Activated CD8-positive, alpha-beta memory T cell treated with anti-CD3 and anti-CD28 coated beads, Interleukin-2, amount 10 ng/mL, durations not matched to agents 7 days and 5 days (primary cell): ENCODE measurements around the gene VTCN1. TPM values are rescaled to one million over a fixed set of nuclear protein-coding genes. Genes with fewer than 3 reads are reported as not detected.
A peak's percentile ranks its signal among the peaks of the same experiment; 100 is the strongest.
"Not testable (repeated sequence)": the region's sequence is repeated elsewhere in the genome, so short reads cannot be mapped to it uniquely, and the experiment has no call there.

Source experiments
- ATAC-seq: fragments of 150-1000 bp; cut with Tn5 transposase; one replicate; pipeline ENCODE4 v1.10.0; 2021; ENCODE audit warnings: moderate library complexity
- CTCF ChIA-PET: fragments of 350-600 bp; sonication (Branson Sonifier 250); formaldehyde crosslinking; loops from one replicate; lab custom pipeline; 2021; ENCODE audit warnings: antibody characterized with exemption; lab: Charles Lee
- DNase-seq: peaks from one replicate; pipeline ENCODE4 v3.0.0-alpha.2; 2020
- H3K27ac Mint-ChIP-seq: one replicate; pipeline ENCODE4 v1.8.0; 2021; ENCODE audit warnings: mild to moderate bottlenecking, mixed read lengths
- H3K27me3 Mint-ChIP-seq: one replicate; pipeline ENCODE4 v1.8.0; 2021; ENCODE audit warnings: mixed read lengths
- H3K36me3 Mint-ChIP-seq: one replicate; pipeline ENCODE4 v1.8.0; 2021; ENCODE audit warnings: mild to moderate bottlenecking, mixed read lengths
- H3K4me1 Mint-ChIP-seq: one replicate; pipeline ENCODE4 v1.8.0; 2021; ENCODE audit warnings: mixed read lengths
- H3K4me3 Mint-ChIP-seq: one replicate; pipeline ENCODE4 v1.8.0; 2021; ENCODE audit warnings: mild to moderate bottlenecking, moderate library complexity, mixed read lengths
- H3K9me3 Mint-ChIP-seq: one replicate; pipeline ENCODE4 v1.8.0; 2022; ENCODE audit warnings: low read depth, mixed read lengths
- total RNA-seq, 2 experiments: library from RNA; stranded (reverse); gene quantifications; one replicate each; pipeline ENCODE4 v1.2.3, GENCODE V29; 2021

Gene VTCN1
- total RNA-seq, 2 experiments from 2014 or later, result not detected

- Mint-ChIP-seq H3K36me3 (no peaks in the 10 kb centered on the region), H3K9me3 (no peaks in the 10 kb centered on the region)
Measured at GRCh38 chr1:117122330-117123025, 88.2 kb downstream of the VTCN1 start.

GRCh38 chr1:117121589-117122329 lies 89.0 kb downstream of the VTCN1 start, which contains the start of gene TRIM45:
Gene TRIM45, minus strand, starts transcription at chr1:117121749. Its CDS starts 548 bp downstream, at chr1:117121201.
- no peak within 1 kb of the TSS for H3K27ac Mint-ChIP-seq
- peak within 1 kb of the TSS; percentile 73 for H3K4me3 Mint-ChIP-seq
- peak; percentile 86 for ATAC-seq
- peaks cover 21% of the 10 kb centered on the region for H3K27me3 Mint-ChIP-seq
- CTCF ChIA-PET, result interaction anchor here (0.8 to 1.4 kb wide), 4 partner anchors 15 to 774 kb away, joined by 3 to 5 read pairs (median 3); no protein-coding TSS in a partner anchor
- no peaks in the 10 kb centered on the region for H3K36me3 Mint-ChIP-seq
- no peaks in the 10 kb centered on the region for H3K9me3 Mint-ChIP-seq
- H3K4me1 Mint-ChIP-seq, result peaks cover 4% of the 10 kb centered on the region
- peak; percentile 87 for DNase-seq

More at GRCh38 chr1:117122330-117123025, 88.2 kb downstream of the VTCN1 start:
- CTCF ChIA-PET, result interaction anchor here (0.8 to 1.4 kb wide), 4 partner anchors 14 to 773 kb away, joined by 3 to 5 read pairs (median 3); no protein-coding TSS in a partner anchor
- H3K27ac Mint-ChIP-seq, result peak overlapping the region; percentile 14
- no peak for ATAC-seq
- H3K4me3 Mint-ChIP-seq, result peak overlapping the region; percentile 73
- DNase-seq, result no peak
- peaks cover 27% of the 10 kb centered on the region for H3K27me3 Mint-ChIP-seq
- peaks cover 4% of the 10 kb centered on the region for H3K4me1 Mint-ChIP-seq

- Mint-ChIP-seq H3K27me3 (peaks cover 19% of the 10 kb centered on the region), H3K27ac (no peak overlapping the region), H3K9me3 (no peaks in the 10 kb centered on the region), H3K4me1 (peaks cover 4% of the 10 kb centered on the region), H3K4me3 (peak overlapping the region; percentile 73), H3K36me3 (no peaks in the 10 kb centered on the region)
- CTCF ChIA-PET, result interaction anchor here (2.5 kb wide), 1 partner anchor 8 kb away, joined by 16 read pairs; no protein-coding TSS in a partner anchor
- DNase-seq, result no peak
- ATAC-seq, result no peak
Measured at GRCh38 chr1:117120774-117121588, 89.7 kb downstream of the VTCN1 start.

GRCh38 chr1:117119144-117119543 lies 91.6 kb downstream of the VTCN1 start:
- CTCF ChIA-PET, result interaction anchor here (0.5 to 2.5 kb wide), 5 partner anchors 8 to 325 kb away, joined by 3 to 16 read pairs (median 3); no protein-coding TSS in a partner anchor
- not testable (repeated sequence) for ATAC-seq, H3K4me1 Mint-ChIP-seq, H3K36me3 Mint-ChIP-seq, H3K27ac Mint-ChIP-seq, H3K9me3 Mint-ChIP-seq, DNase-seq, H3K4me3 Mint-ChIP-seq
- H3K27me3 Mint-ChIP-seq, result peaks cover 19% of the 10 kb centered on the region

GRCh38 chr1:117118137-117118536 lies 92.6 kb downstream of the VTCN1 start:
- Mint-ChIP-seq H3K36me3 (no peaks in the 10 kb centered on the region), H3K4me1 (peaks cover 4% of the 10 kb centered on the region), H3K4me3 (no peak overlapping the region), H3K27ac (no peak overlapping the region), H3K27me3 (peaks cover 16% of the 10 kb centered on the region), H3K9me3 (no peaks in the 10 kb centered on the region)
- CTCF ChIA-PET, result interaction anchor here (1.2 to 2.5 kb wide), 2 partner anchors 10 to 13 kb away, joined by 3 to 16 read pairs; no protein-coding TSS in a partner anchor
- ATAC-seq (no peak), DNase-seq (no peak)

GRCh38 chr1:117117697-117118096 lies 93.0 kb downstream of the VTCN1 start:
- DNase-seq (no peak), ATAC-seq (no peak)
- H3K9me3 Mint-ChIP-seq, result no peaks in the 10 kb centered on the region
- H3K27ac Mint-ChIP-seq, result no peak overlapping the region
- no peaks in the 10 kb centered on the region for H3K36me3 Mint-ChIP-seq
- peaks cover 4% of the 10 kb centered on the region for H3K4me1 Mint-ChIP-seq
- peaks cover 12% of the 10 kb centered on the region for H3K27me3 Mint-ChIP-seq
- CTCF ChIA-PET, result interaction anchor here (1.2 kb wide), 1 partner anchor 14 kb away, joined by 3 read pairs; no protein-coding TSS in a partner anchor
- H3K4me3 Mint-ChIP-seq, result no peak overlapping the region

- DNase-seq (no peak), ATAC-seq (no peak)
- peak overlapping the region; percentile 25 for H3K27ac Mint-ChIP-seq
- CTCF ChIA-PET, result no interaction called here
- no peaks in the 10 kb centered on the region for H3K9me3 Mint-ChIP-seq
- H3K36me3 Mint-ChIP-seq, result no peaks in the 10 kb centered on the region
- H3K4me1 Mint-ChIP-seq, result peaks cover 1% of the 10 kb centered on the region
- no peak overlapping the region for H3K4me3 Mint-ChIP-seq
- peaks cover 7% of the 10 kb centered on the region for H3K27me3 Mint-ChIP-seq
Measured at GRCh38 chr1:117116784-117117130, 94.0 kb downstream of the VTCN1 start.

GRCh38 chr1:117116090-117116783 lies 94.5 kb downstream of the VTCN1 start:
- Mint-ChIP-seq H3K27ac (no peak overlapping the region), H3K9me3 (no peaks in the 10 kb centered on the region), H3K27me3 (peaks cover 7% of the 10 kb centered on the region), H3K4me3 (no peak overlapping the region), H3K4me1 (peaks cover 1% of the 10 kb centered on the region), H3K36me3 (no peaks in the 10 kb centered on the region)
- ATAC-seq (no peak), DNase-seq (no peak)
- CTCF ChIA-PET, result interaction anchor here (1.4 kb wide), 1 partner anchor 391 kb away, joined by 4 read pairs; no protein-coding TSS in a partner anchor

- no peak for ATAC-seq
- no peak overlapping the region for H3K27ac Mint-ChIP-seq
- CTCF ChIA-PET, result interaction anchor here (1.4 kb wide), 1 partner anchor 390 kb away, joined by 4 read pairs; no protein-coding TSS in a partner anchor
- no peak overlapping the region for H3K4me3 Mint-ChIP-seq
- no peaks in the 10 kb centered on the region for H3K27me3 Mint-ChIP-seq
- H3K9me3 Mint-ChIP-seq, result no peaks in the 10 kb centered on the region
- H3K4me1 Mint-ChIP-seq, result peaks cover 3% of the 10 kb centered on the region
- DNase-seq, result no peak
- no peaks in the 10 kb centered on the region for H3K36me3 Mint-ChIP-seq
Measured at GRCh38 chr1:117114877-117115276, 95.8 kb downstream of the VTCN1 start.

GRCh38 chr1:117113199-117113598 lies 97.5 kb downstream of the VTCN1 start:
- no peak for DNase-seq
- no peak for ATAC-seq
- Mint-ChIP-seq H3K27me3 (no peaks in the 10 kb centered on the region), H3K4me3 (no peak overlapping the region), H3K27ac (no peak overlapping the region), H3K9me3 (no peaks in the 10 kb centered on the region), H3K36me3 (no peaks in the 10 kb centered on the region), H3K4me1 (peaks cover 6% of the 10 kb centered on the region)
- CTCF ChIA-PET, result no interaction called here

GRCh38 chr1:117112047-117112717 lies 98.5 kb downstream of the VTCN1 start:
- Mint-ChIP-seq H3K27ac (no peak overlapping the region), H3K4me1 (peaks cover 6% of the 10 kb centered on the region), H3K27me3 (no peaks in the 10 kb centered on the region), H3K36me3 (peaks cover 3% of the 10 kb centered on the region), H3K4me3 (no peak overlapping the region), H3K9me3 (no peaks in the 10 kb centered on the region)
- DNase-seq (no peak), ATAC-seq (no peak)
- CTCF ChIA-PET, result interaction anchor here (3.0 kb wide), 1 partner anchor 17 kb away, joined by 11 read pairs; no protein-coding TSS in a partner anchor

- H3K36me3 Mint-ChIP-seq, result peaks cover 17% of the 10 kb centered on the region
- CTCF ChIA-PET, result interaction anchor here (1.0 to 3.0 kb wide), 3 partner anchors 9 to 18 kb away, joined by 3 to 12 read pairs (median 11); no protein-coding TSS in a partner anchor
- peaks cover 6% of the 10 kb centered on the region for H3K4me1 Mint-ChIP-seq
- H3K4me3 Mint-ChIP-seq, result no peak overlapping the region
- DNase-seq (no peak), ATAC-seq (no peak)
- no peaks in the 10 kb centered on the region for H3K9me3 Mint-ChIP-seq
- H3K27me3 Mint-ChIP-seq, result no peaks in the 10 kb centered on the region
- H3K27ac Mint-ChIP-seq, result no peak overlapping the region
Measured at GRCh38 chr1:117110774-117111173, 100.0 kb downstream of the VTCN1 start.
